Measurements from ENCODE around the gene GALNT13. TPM values are rescaled to one million over a fixed set of nuclear protein-coding genes. Genes with fewer than 3 reads are reported as not detected.

Gene GALNT13
- total and polyA plus RNA-seq, 2 of the 13 experiments (the other 11 are each of a cell fraction or from before 2014, with no cell fraction given): 1.3 to 5.0 TPM

DNA sequence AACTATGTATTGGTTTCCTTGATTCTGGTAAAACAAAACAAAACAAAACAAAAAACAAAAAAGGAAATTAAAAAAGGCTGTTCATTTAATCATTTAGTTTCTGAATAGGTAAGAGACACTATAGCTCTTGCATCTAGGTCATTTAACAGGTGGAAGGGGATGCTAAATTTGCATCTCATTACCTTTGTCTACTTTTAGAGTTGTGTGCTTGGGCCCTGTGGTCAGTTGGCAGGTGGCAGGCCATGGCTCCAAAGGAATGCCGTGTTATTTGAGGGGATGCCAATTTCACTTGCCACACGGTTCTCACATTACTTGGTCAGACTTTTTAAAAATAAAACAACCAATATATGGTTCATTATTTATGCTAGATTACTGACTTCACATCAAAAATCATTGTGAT is 9.2 kb downstream of the GALNT13 start (continued):
- TF ChIP-seq, protein P1, sequence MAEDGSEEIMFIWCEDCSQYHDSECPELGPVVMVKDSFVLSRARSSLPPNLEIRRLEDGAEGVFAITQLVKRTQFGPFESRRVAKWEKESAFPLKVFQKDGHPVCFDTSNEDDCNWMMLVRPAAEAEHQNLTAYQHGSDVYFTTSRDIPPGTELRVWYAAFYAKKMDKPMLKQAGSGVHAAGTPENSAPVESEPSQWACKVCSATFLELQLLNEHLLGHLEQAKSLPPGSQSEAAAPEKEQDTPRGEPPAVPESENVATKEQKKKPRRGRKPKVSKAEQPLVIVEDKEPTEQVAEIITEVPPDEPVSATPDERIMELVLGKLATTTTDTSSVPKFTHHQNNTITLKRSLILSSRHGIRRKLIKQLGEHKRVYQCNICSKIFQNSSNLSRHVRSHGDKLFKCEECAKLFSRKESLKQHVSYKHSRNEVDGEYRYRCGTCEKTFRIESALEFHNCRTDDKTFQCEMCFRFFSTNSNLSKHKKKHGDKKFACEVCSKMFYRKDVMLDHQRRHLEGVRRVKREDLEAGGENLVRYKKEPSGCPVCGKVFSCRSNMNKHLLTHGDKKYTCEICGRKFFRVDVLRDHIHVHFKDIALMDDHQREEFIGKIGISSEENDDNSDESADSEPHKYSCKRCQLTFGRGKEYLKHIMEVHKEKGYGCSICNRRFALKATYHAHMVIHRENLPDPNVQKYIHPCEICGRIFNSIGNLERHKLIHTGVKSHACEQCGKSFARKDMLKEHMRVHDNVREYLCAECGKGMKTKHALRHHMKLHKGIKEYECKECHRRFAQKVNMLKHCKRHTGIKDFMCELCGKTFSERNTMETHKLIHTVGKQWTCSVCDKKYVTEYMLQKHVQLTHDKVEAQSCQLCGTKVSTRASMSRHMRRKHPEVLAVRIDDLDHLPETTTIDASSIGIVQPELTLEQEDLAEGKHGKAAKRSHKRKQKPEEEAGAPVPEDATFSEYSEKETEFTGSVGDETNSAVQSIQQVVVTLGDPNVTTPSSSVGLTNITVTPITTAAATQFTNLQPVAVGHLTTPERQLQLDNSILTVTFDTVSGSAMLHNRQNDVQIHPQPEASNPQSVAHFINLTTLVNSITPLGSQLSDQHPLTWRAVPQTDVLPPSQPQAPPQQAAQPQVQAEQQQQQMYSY (CRISPR knock-in tag; IDR thresholded peaks at IDR 0.05): no peak
- TF ChIP-seq, protein P2, sequence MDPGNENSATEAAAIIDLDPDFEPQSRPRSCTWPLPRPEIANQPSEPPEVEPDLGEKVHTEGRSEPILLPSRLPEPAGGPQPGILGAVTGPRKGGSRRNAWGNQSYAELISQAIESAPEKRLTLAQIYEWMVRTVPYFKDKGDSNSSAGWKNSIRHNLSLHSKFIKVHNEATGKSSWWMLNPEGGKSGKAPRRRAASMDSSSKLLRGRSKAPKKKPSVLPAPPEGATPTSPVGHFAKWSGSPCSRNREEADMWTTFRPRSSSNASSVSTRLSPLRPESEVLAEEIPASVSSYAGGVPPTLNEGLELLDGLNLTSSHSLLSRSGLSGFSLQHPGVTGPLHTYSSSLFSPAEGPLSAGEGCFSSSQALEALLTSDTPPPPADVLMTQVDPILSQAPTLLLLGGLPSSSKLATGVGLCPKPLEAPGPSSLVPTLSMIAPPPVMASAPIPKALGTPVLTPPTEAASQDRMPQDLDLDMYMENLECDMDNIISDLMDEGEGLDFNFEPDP (CRISPR knock-in tag; conservative IDR thresholded peaks at IDR 0.05): no peak
- TF ChIP-seq ZNF367 (CRISPR knock-in tag; IDR thresholded peaks at IDR 0.05; ENCODE audit: borderline replicate concordance) (no peak), ZNF160 (CRISPR knock-in tag; IDR thresholded peaks at IDR 0.05) (no peak), ZNF709 (CRISPR knock-in tag; IDR thresholded peaks at IDR 0.05) (no peak)
- TF ChIP-seq, protein P3, sequence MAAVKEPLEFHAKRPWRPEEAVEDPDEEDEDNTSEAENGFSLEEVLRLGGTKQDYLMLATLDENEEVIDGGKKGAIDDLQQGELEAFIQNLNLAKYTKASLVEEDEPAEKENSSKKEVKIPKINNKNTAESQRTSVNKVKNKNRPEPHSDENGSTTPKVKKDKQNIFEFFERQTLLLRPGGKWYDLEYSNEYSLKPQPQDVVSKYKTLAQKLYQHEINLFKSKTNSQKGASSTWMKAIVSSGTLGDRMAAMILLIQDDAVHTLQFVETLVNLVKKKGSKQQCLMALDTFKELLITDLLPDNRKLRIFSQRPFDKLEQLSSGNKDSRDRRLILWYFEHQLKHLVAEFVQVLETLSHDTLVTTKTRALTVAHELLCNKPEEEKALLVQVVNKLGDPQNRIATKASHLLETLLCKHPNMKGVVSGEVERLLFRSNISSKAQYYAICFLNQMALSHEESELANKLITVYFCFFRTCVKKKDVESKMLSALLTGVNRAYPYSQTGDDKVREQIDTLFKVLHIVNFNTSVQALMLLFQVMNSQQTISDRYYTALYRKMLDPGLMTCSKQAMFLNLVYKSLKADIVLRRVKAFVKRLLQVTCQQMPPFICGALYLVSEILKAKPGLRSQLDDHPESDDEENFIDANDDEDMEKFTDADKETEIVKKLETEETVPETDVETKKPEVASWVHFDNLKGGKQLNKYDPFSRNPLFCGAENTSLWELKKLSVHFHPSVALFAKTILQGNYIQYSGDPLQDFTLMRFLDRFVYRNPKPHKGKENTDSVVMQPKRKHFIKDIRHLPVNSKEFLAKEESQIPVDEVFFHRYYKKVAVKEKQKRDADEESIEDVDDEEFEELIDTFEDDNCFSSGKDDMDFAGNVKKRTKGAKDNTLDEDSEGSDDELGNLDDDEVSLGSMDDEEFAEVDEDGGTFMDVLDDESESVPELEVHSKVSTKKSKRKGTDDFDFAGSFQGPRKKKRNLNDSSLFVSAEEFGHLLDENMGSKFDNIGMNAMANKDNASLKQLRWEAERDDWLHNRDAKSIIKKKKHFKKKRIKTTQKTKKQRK (IDR thresholded peaks at IDR 0.05; ENCODE audit: low read length): no peak
